Suppressor macrophage treated with lipopolysaccharide for 1 hour (primary cell): ENCODE measurements around the gene LRRFIP2.
"Not testable (repeated sequence)": the region's sequence is repeated elsewhere in the genome, so short reads cannot be mapped to it uniquely, and the experiment has no call there.

Experiments
- DNase-seq, 3 donors: peaks; one replicate each; pipeline ENCODE4 v3.0.0-alpha.2; 2020 to 2022

LRRFIP2 gene

GRCh38 chr3:37053753-37054152 is 120.6 kb downstream of the LRRFIP2 start:
- no peak for DNase-seq

DNA sequence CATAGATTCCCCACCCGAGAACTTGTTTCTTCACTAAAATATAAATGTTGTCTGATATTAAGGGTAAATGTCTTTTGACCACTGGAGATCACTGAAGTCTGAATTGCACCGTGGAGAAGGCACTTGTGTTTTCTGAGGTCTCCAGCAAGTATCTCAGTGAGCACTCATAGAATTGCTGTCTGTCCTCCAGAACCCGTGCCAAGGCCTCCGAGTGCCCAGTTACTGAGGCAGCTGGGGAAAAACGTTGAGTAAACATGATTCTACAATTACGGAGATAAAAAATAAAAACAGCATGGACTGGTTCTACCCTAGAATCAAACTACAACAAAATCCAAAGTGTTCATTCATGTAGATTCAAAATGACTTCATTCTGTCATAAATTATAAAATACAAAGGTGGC is 121.0 kb downstream of the LRRFIP2 start:
- DNase-seq = no peak

GRCh38 chr3:37052860-37053259 is 121.5 kb downstream of the LRRFIP2 start:
- no peak for DNase-seq

DNA sequence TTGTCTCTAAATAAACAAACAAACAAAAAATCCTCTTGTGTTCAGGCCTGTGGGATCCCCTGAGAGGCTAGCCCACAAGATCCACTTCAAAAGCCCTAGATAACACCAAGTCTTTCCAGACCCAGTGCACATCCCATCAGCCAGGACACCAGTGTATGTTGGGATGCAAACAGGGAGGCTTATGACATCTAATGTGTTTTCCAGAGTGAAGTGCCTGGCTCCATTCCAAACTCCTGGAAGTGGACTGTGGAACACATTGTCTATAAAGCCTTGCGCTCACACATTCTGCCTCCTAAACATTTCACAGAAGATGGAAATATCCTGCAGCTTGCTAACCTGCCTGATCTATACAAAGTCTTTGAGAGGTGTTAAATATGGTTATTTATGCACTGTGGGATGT is 124.1 kb downstream of the LRRFIP2 start:
- no peak for DNase-seq

DNA sequence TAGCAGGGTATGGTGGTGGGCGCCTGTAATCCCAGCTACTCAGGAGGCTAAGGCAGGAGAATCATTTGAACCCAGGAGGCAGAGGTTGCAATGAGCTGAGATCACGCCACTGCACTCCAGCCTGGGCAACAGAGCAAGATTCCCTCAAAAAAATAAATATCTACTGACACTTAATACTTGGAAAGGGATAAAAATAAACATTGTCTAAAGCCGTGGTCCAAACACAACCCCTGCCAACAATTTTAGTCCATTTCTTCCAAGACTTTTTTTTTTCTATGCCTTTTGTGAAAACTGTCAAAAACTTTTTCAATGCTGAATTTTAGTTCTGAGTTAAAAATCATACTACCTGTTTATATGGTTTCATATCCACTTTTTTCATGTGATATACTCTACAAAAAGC is 131.7 kb downstream of the LRRFIP2 start:
- not testable (repeated sequence) for DNase-seq

- no peak for DNase-seq
These were observed 132.7 kb downstream of the LRRFIP2 start for GRCh38 chr3:37041546-37042195.

DNA sequence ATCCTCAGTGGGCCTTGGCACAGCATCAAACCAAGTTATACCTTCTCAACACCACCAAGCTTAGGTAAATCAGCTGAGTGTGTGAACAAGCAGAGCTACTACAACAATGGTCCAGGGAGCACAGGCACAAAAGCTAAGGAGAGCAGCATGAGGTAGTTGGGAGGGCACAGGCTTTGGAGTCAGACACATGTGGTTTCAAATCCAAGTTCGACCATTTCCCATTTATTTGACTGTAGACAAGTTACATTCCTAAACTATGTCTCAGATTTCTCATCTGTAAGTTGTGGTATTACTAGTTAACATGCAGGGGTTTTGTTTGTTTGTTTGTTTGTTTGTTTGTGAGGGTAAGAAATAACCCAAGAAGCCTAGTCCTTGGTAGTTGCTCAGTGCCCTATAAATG is 134.2 kb downstream of the LRRFIP2 start:
- no peak for DNase-seq

DNA sequence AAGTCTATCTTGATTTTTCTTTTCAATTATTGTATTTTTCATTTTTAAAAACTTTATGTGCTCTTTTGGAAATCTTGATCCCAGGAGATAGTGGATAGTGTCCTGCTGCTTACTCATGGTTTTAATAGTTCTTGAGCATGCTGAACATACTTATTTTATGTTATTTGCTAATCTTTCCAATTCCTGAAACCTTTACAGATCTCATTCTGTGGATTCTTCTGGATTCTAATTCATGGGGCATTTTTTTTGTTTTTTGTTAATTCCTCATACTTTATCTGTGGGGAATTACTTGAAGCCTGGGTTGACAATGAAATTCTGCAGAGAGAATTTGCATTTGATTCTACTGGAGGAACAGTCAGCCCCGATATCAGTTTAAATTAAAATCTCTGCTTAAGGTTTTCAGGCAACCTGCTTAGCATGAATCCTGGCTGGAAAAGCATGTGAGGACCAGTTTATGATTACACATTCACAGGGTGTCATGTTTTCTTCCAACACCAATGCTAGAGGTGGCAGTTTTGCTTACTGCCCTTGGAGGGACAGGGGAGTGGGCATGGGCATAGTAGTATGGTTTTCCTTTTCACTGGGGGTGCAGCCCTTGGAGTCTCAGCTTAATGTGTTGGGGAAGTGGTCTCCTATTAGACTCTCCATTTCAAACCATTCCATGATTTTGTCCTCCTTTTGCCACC is 135.1 kb downstream of the LRRFIP2 start:
- no peak for DNase-seq

DNA sequence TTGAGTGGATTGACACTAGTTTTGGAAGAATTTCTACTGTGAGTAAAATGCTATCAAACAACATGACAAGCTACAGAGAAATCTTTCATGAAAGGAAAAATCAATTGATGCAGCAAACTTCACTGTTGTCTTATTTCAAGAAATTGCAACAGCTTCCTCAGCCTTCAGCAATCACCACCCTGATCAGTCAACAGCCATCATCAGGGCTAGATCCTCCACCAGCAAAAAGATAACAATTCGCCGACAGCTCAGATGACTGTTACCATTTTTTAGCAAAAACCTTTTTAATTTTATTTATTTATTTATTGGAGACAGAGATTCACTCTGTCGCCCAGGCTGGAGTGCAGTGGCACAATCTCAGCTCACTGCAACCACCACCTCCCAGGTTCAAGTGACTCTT is 137.0 kb downstream of the LRRFIP2 start:
- DNase-seq = no peak

- DNase-seq = no peak
These were observed 141.4 kb downstream of the LRRFIP2 start for GRCh38 chr3:37032961-37033360.

DNA sequence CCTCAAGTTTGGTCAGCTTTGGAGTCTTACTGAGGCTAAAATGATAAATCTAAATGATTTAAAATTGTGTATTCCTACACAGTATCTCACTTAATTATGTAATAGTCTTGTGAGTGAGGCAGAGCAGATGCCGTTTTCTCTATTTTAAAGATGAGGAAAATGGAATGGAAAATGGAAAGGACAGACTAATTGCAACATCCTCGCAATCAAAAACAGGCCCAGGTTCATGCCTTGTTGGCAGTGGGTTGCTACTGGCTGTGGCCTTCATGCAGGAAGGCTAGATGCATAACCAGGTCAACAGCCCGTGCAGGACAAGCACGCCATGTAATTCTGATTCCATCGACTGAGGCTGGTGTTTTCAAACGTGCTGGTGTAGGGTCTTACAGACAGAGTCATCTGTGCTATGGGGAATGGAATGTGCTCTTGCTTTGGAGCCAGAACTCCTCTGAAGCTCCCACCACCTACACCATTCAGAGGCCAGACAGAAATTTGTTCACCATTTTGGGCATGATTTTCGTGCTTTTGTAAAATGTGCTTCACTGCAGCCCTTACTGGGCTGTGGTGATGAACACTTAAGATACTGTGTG is 143.2 kb downstream of the LRRFIP2 start:
- DNase-seq = no peak

- no peak for DNase-seq
These were observed 143.8 kb downstream of the LRRFIP2 start for GRCh38 chr3:37030588-37030987.

- no peak for DNase-seq
These were observed 144.7 kb downstream of the LRRFIP2 start for GRCh38 chr3:37029516-37030163.

DNA sequence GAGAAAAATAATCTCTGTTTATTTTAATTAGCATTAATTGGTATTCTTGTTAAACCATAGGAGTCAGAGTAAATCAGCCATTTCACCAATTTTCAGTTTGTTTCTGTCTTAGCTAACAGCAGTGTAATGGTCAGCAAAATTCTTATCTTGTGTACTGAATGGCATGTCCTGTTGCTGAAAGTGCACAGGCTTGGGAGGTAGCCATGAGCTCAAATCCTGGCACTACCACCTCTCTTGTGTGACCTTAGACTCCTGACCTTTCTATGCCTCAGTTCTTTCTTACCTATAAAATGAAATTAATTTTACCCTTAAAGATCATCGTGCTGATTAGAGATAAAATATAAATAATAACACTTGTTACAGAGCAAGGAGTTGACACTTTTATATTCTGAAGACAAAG is 145.3 kb downstream of the LRRFIP2 start:
- no peak for DNase-seq

DNA sequence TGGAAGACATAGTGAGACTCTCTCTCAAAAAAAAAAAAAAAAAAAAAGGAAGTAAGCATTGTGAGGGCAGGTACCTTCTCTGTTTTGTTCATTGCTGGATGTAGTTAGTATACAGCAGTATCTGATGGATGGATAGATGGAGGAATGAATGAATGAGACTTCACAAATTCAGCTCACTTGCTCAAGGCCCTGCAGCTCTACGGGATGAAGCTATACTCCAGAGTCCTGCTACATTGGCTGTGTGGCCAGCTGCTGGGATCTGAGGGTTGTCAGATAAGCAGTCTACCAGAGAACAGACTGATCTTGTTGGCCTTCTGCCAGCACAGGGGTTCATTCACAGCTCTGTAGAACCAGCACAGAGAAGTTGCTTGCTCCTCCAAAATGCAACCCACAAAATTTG is 146.1 kb downstream of the LRRFIP2 start:
- DNase-seq = no peak

GRCh38 chr3:37026851-37027250 is 147.5 kb downstream of the LRRFIP2 start:
- no peak for DNase-seq

DNA sequence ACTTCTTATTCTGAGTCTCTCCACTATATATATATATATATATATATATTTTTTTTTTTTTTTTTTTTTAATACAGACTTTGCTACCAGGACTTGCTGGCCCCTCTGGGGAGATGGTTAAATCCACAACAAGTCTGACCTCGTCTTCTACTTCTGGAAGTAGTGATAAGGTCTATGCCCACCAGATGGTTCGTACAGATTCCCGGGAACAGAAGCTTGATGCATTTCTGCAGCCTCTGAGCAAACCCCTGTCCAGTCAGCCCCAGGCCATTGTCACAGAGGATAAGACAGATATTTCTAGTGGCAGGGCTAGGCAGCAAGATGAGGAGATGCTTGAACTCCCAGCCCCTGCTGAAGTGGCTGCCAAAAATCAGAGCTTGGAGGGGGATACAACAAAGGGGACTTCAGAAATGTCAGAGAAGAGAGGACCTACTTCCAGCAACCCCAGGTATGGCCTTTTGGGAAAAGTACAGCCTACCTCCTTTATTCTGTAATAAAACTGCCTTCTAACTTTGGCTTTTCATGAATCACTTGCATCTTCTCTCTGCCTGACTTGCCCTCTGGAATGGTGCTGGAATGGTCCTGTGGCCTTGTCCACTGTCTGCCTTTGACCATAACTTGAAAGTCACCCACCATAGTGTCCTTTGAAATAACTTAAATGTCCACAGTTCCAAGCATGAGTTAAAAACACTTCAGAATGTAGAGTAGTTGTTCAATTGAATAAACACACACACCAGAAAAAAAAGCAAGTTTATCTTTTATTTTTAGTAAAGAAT is 148.6 kb downstream of the LRRFIP2 start:
- no peak for DNase-seq

GRCh38 chr3:37024820-37025405 is 149.5 kb downstream of the LRRFIP2 start:
- peak; percentile 75 to 88 (median 85) for DNase-seq

GRCh38 chr3:37024092-37024491 is 150.3 kb downstream of the LRRFIP2 start:
- peak in 1 of 3 donors; percentile 7 for DNase-seq

DNA sequence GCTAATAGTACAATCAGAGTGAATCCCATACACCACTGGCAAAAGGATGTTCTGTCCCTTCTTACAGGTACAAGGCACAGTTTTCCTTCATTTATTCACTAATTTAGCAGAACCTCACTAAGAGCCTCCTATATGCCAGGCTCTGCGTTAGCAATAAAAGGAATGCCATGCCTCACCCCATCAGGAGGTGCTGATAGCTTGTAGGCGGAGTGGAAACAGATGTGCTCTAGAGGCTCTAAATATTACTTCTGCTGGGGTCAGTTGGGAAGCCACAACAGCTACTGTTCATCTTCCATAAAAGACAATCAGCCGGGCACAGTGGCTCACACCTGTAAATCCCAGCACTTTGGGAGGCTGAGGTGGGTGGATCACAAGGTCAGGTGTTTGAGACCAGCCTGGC is 156.7 kb downstream of the LRRFIP2 start:
- DNase-seq = no peak

DNA sequence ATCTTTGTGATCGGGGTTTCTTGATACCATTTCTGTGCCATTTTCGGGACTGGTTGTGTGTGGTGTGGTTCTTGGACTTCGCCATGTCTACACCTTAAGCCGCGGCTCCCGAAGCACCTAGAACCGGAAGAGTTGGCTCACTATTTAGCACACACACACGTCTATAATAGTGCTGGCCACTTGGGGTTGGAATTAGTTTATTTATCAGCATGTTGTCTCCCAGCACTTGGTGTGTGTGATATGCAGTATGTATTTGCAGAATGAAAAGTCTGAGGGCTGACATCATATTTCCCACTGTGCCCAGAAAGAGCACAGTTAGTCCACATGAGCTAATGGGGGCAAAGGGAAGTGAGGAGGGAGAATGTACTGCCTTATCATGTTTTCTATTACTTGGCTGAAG is 157.5 kb downstream of the LRRFIP2 start:
- no peak for DNase-seq

GRCh38 chr3:37015642-37016041 is 158.7 kb downstream of the LRRFIP2 start:
- DNase-seq = no peak

GRCh38 chr3:37014620-37015019 is 159.8 kb downstream of the LRRFIP2 start:
- DNase-seq = no peak
